Epidermal melanocyte (primary cell): ENCODE measurements around the gene APOBEC3A.
A peak's percentile ranks its signal among the peaks of the same experiment; 100 is the strongest.
"Not testable (repeated sequence)": the region's sequence is repeated elsewhere in the genome, so short reads cannot be mapped to it uniquely, and the experiment has no call there.

ENCODE experiments used
- DNase-seq: peaks from one replicate; pipeline ENCODE4 v3.0.0; 2011; ENCODE audit warnings: low spot score; ENCODE audit not compliant: insufficient read length

Gene APOBEC3A

DNA sequence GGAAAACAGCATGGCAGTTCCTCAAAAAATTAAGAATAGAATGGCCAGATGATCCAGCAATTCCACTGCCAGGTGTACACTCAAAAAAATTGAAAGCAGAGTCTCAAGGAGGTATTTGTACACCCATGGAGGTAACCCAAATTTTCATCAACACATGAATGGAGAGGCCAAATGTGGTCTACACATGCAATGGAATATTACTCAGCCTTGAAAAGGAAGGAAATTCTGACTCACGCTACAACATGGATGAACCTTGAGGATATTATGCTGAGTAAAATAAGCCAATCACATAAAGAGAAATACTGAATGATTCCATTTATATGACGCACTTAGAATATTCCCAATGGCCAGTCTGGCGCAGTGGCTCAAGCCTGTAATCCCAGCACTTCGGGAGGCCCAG lies 19.9 kb downstream of the APOBEC3A start:
- DNase-seq = not testable (repeated sequence)

DNA sequence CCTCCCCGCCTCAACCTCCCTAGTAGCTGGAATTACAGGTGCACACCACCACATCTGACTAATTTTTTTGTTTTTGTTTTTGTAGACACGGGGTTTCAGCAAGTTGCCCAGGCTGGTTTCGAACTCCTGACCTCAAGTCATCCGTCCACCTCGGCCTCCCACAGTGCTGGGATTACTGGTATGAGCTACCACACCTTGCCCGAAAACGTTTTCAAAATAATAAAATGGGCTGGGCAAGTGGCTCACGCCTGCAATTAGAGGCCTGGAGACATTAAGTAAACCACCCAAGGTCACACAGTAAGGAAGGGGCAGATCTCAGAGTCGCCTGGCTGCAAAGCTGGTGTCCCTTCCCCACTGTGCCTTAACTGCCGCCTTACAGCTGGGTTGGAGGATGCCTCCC lies 23.2 kb downstream of the APOBEC3A start:
- DNase-seq = not testable (repeated sequence)

DNA sequence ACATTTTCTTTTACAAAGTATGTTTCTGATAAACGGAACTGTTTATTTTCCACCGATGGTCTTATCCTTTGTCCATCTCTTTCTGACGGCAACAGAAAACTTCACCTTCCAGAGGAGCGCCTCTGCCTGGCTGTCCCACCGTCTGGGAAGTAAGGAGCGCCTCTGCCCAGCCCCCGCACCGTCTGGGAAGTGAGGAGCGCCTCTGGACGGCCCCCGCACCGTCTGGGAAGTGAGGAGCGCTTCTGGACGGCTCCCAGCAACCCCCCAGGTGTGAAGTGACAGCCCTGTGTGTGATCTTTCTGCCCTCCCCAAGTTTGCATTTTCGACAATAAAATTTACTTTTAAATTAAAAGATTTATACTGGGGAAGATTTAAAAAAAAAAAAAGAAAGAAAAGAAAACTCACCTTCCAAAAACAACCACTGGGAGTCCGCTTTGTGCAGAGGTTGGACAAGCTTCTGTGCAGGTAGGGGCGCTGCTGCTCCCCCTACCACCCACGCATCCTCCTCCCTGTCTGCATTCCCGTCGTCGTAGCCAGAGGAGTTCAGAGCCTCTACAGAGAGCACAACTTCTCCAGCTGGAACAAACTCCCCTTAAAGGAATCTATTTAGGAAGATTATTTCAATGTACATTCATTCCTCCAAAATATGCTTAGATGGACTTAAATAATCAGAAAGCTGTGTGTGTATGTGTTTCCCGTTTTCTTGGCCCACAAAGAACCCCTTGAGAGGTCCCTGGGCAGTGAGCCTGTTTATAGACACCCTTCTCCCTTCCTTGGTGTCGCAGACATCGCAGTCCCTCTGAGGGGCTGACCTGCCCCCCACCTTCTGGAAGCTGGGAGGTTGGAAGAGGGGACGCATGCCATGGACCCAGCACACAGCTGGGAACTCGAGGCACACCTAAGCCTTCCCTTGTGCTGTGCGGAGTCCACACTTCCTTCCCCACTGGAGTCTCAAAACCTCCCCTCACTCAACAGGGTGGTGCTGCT lies 23.9 kb downstream of the APOBEC3A start:
- DNase-seq = no peak

DNA sequence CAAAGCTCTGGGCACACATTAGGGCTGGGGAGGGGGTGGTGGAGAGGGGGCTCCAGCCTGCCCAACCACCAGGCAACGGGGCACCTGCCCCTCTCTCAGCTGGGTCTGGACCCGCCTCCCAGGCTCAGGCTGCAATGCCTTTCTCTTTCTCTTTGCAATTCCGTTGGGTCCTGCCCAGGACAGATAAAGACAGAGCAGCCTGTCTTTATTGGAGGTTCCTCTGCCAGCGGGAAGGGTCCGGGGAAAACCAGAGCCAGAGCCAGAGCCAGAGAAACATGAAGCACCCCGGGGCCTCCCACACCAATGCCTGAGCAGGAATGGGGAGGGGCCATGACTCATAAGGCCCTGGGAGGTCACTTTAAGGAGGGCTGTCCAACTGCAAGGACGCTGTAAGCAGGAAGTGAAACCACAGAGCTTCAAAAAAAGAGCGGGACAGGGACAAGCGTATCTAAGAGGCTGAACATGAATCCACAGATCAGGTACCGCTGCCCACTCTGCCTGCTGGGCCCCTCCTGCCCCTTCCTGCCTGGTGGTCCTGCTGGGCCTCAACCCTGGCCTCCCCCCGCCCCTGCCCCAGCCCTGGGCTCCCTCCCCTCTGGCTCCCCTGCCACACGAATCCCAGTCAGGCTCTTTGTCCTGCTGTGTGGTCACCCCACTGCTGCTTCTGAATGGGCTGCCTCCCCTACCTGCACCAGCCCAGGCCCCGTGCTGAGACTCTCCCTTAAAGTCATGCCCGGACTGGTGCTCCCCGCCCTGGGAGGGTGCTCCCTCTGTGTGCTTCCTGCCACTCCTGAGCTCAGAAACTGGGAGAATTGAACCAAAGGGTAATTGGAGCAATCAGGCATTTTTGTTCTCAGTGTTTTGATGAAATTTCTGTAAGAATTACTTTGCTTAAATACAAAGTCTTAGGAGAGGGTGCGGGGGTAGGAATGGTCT lies 24.9 kb downstream of the APOBEC3A start, which contains the start of gene APOBEC3B:
Gene APOBEC3B (plus strand): TSS at position 356 of the 936 bp plus-strand sequence. CDS start 107 bp downstream, at position 463.
- DNase-seq = peak; percentile 94

DNA sequence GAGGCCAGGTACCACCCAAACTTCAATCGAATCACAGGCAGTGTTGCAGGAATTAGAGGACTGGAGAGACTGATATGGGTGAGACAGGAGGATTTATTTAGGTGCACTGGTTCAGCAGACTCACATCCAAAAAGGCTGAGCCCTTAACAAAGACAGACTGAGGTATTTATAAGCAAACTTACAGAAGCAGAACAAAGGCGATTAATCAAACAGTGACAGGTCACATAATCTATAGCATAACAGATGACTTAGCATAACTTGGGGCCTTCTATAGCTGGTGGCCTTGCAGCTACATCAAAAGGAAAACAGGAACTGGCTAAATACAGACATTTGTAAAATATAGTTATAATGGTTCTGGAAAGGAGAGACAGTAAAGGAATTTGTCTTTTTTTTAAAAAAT lies 26.8 kb downstream of the APOBEC3A start:
- DNase-seq = no peak

DNA sequence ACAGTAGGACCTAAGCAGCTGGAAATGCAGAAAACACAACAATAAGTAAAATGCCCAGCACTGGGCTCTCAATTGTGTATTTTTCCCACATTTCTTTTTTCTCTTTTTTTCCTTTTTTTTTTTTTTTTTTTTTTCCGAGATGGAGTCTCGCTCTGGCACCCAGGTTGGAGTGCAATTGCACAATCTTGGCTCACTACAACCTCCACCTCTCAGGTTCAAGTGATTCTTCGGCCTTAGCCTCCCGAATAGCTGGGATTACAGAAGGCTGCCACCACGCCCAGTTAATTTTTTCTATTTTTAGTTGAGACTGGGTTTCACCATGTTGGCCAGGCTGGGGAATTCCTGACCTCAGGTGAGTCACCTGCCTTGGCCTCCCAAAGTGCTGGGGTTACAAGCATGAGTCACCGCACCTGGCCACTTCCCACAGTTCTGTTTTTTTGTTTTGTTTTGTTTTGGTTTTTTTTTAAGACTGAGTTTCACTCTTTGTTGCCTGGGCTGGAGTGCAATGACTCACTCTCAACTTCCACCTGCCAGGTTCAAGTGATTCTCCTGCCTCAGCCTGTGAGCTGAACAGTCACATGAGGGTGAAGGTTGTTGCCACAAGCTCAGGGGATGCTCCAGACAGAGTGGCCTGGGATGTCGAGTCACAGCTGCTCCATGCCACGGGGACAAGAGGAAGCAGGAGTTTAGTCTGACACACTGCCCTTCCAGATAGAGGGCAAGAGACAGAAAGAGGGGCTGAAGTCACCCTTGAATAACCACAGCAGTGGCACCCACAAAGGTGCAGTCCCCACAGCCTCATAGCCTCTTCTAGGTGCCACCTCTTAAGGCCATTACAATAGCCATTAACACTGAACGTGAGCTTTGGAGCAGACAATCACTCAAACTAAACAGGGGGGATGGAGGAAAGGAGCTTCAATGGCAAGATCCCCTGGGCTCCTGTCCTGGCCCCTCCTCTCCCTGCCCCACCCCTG lies 27.7 kb downstream of the APOBEC3A start:
- not testable (repeated sequence) for DNase-seq

DNA sequence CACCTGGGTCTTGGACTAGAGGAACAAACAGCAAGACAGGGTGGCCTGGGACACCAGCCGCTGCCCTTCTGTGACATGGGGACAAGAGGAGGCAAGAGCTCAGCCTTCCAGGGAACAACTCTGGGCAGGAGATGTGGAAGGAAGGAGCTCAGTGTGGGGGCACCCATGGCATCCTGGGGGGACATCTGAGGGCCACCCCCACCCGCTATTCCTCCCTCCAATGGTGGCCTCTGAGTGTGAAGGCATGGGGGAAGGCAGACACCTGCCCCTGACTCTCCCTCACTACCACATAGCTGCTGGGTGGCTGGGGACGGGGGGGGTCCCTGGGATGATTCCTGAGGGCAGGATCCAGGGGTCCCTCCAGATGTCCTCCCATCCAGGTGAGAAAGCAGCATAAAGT lies 29.2 kb downstream of the APOBEC3A start:
- DNase-seq = no peak

DNA sequence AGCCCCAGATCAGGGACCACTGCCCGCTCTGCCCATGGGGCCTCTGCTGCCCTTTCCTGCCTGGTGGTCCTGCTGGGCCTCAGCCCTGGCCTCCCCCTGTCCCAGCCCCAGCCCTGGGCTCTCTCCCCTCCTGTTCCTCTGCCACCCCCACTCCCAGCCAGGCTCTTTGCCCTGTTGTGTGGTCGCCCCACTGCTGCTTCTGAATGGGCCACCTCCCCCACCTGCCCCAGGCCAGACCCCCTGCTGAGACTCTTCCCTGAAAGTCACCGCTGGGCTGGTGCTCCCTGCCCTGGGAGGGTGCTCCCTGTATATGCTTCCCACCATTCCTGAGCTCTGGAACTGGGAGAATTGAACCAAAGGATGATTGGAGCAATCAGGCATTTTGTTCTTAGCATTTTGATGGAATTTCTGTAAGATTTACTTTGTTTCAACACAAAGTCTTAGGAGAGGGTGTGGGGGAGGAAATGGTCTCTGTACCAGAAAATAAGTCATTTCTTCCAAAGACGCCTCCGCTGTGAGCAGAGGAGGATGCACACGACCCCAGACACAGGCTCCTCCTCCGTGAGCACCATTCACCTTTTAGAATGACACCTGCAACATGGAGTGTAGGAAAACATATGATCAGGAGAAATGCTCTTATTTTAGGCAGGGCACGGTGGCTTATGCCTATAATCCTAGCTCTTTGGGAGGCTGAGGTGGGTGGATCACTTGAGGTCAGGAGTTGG lies 29.9 kb downstream of the APOBEC3A start:
- no peak for DNase-seq

DNA sequence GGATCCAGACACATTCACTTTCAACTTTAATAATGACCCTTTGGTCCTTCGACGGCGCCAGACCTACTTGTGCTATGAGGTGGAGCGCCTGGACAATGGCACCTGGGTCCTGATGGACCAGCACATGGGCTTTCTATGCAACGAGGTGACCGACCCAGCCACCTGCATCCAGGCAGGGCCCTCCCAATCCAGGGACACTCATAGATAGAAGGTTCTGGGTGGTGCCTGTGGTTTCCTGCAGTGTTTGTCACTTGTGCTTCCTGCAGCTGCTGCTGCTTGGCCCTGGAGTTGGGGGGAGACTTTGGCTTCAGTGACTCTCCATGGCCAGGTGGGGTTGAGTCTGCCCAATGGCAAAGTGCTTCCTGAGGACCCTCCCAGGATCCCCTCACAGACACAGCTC lies 32.1 kb downstream of the APOBEC3A start:
- no peak for DNase-seq

DNA sequence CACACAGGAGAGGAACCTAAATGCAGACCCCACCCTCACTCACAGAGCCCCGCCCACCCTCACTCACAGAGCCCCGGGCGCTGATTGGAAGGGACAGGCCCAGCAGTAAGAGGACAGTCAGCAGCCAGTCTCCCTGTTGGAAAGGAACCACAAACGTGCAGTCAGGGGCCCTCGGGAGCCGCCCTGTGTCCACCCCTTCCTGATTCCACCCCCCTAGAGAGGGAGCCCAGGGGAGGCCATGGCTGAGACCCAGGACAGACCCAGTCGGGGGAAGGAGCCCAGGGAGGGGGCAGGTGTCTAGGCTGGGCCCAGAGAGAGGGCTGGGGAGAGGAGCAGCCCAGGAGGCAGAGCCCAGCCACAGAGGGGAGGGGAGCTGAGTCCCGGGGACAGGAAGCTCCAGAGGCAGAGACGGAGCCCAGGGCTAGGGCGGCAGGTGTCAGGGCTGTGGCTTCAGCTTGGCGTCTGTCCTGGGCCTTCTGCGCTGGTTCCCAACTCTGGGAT lies 35.5 kb downstream of the APOBEC3A start:
- DNase-seq = not testable (repeated sequence)

DNA sequence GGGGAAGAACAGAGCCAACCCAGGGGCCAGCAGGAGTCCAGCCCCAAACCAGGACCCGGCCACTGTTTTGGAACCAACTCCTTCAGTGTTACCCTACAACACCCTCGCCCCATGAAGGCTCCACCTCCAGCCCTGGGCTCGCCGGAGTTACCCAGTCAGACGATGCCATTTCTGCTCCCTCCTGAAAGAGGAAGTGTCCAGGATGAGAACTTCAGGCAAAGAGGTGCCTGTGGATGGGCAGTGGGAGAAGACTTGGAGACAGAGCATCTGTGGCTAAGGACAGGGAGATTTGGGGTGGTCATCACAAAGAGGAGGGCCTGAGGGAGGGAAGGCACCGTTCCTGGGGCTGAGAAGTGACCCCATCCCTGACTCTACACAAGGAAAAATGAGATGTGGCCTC lies 38.7 kb downstream of the APOBEC3A start:
- no peak for DNase-seq

DNA sequence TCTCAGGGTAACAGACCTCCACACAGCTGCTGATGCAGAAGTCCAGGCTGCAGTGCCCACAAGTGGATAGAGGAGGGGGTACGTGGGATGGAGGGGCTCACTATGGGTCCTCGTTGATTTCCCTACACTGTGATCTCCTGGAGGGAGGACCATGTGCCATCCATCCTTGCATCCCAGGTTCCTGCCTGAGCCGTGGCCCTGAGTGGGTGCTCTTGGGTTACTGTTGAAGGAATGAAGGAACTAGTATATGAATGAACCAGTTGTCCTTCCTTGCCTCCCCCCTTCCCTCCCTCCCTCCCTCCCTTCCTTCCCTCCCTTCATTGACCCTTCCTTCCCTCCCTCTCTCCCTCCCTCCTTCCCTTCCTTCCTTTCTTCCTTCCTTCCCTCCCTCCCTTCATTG lies 40.1 kb downstream of the APOBEC3A start:
- no peak for DNase-seq

DNA sequence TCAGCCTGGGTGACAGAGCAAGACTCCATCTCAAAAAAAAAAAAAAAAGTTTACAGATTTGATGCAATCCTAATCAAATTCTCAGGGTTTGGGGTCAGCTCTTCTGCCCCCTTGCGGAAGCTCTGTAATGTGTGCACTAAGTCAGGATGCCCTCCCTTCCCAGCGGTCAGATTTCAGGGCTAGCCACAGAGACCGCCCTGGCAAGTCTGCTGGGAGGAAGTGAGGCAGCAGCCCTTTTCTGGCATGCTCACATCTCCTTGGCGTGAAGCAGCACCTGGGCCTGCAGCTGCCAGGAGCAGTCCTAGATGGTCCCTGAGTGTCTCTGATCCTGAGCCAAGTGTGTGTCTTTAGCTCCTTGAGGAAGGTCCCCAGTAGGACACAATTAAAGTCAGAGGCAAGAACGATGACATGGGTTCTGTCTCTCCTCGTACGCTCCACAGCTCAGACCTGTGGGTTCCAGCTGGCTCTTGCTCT lies 45.8 kb downstream of the APOBEC3A start:
- DNase-seq = peak; percentile 90

DNA sequence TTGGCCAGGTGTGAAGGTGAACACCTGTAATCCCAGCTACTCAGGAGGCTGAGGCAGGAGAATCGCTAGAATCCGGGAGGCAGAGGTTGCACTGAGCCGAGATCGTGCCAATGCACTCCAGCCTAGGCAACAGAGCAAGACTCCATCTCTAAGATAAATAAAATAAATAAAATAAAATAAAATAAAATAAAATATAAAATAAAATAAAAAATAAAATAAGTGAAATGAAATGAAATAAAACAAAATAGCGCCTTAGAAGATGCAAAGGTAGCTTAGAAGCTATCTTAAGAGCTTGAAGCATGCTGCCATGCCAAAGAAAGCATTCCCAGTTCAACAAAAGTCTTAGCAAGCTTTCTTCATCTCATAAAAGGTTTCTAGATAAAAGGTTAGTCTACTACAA lies 49.8 kb downstream of the APOBEC3A start:
- DNase-seq = no peak

DNA sequence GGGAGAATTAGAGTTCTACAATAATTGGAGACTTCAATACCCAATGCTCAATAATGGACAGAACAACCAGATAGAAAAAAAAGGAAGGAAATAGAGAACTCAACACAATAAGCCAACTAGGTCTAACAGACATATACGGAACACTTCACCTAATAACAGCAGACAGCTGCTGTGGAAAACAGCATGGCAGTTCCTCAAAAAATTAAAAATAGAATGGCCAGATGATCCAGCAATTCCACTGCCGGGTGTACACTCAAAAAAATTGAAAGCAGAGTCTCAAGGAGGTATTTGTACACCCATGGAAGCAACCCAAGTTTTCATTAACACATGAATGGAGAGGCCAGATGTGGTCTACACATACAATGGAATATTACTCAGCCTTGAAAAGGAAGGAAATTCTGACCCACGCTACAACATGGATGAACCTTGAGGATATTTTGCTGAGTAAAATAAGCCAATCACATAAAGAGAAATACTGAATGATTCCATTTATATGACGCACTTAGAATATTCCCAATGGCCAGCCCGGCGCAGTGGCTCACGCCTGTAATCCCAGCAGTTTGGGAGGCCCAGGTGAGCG lies 51.0 kb downstream of the APOBEC3A start:
- not testable (repeated sequence) for DNase-seq

DNA sequence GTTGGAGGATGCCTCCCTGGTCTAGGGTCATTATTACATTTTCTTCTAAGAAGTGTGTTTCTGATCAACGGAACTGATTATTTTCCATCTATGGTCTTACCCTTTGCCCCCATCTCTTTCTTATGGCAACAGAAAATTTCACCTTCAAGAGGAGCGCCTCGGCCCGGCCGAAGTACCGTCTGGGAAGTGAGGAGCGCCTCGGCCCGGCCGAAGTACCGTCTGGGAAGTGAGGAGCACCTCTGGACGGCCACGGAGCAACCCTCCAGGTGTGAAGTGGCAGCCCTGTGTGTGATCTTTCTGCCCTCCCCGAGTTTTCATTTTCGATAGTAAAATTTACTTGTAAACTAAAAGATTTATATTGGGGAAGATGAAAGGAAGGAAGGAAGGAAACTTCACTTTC lies 53.5 kb downstream of the APOBEC3A start:
- no peak for DNase-seq
